SK-N-MC (cell line): Measurements from ENCODE around the gene NAGK.

ENCODE experiments used
- DNase-seq: peaks from one replicate; pipeline ENCODE4 v3.0.0-alpha.2; 2011; ENCODE audit warnings: low read depth, low spot score
- H3K27ac ChIP-seq: fragments of 200-600 bp; sonication (generic); 2 replicates; pipeline ENCODE4 v1.5.1; 2016; ENCODE audit warnings: mixed run types
- H3K36me3 ChIP-seq: fragments of 200-600 bp; sonication (generic); 2 replicates; pipeline ENCODE4 v1.6.1; 2017; ENCODE audit warnings: antibody characterized with exemption, low read length, mixed read lengths; ENCODE audit not compliant: insufficient read depth
- H3K4me3 ChIP-seq: fragments of 200-600 bp; sonication (generic); 2 replicates; pipeline ENCODE4 v1.5.1; 2016
- H3K9ac ChIP-seq: fragments of 200-600 bp; sonication (generic); 2 replicates; pipeline ENCODE4 v1.8.0; 2017; ENCODE audit warnings: mixed run types, mixed read lengths; ENCODE audit not compliant: insufficient read length
- H3K9me3 ChIP-seq: fragments of 200-600 bp; sonication (generic); 2 replicates; pipeline ENCODE4 v1.6.1; 2017; ENCODE audit warnings: low read depth, mild to moderate bottlenecking, antibody characterized with exemption, low read length, moderate library complexity, mixed read lengths
- EZH2 ChIP-seq: fragments of 200-600 bp; sonication (generic); IDR thresholded peaks from one replicate; pipeline ENCODE4 v1.6.1; 2017; ENCODE audit warnings: antibody characterized with exemption
- FOXP2 ChIP-seq: optimal IDR thresholded peaks from 2 replicates; pipeline ENCODE3; 2011; ENCODE audit warnings: mild to moderate bottlenecking, moderate library complexity; ENCODE audit not compliant: insufficient read depth; ENCODE audit errors: extremely low read length, control extremely low read depth
- POLR2AphosphoS5 ChIP-seq: IDR thresholded peaks from 2 replicates; pipeline ENCODE4 v1.6.1; 2012; ENCODE audit warnings: mild to moderate bottlenecking, low read depth, low read length, borderline replicate concordance

Gene NAGK

DNA sequence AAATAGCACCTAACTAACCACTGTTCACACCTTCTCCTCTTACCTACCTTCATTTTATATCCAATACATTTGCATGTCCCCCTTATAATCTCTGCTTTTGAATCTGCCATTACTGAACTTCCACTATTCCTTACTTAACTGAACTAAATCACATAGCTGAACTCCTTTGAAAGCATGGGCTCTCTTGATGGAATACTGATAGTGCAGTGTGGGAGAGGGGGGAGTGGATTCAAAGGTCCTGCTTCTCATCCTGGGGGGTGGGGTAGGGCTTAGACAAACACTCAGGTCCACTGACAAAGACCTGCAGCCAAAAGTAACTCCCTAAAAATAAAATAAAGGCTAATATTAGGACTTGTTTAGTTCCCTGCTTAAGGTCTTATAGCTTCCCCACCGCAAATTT, 53.0 kb downstream of the NAGK start:
- H3K9ac ChIP-seq = no peak overlapping the region
- no peak for DNase-seq
- peaks cover 3% of the 10 kb centered on the region; the same call in 1 of the 2 replicates for H3K36me3 ChIP-seq
- no peak overlapping the region for H3K4me3 ChIP-seq
- H3K27ac ChIP-seq = no peak overlapping the region
- H3K9me3 ChIP-seq = no peaks in the 10 kb centered on the region
- TF ChIP-seq FOXP2 (no peak), EZH2 (no peak), POLR2AphosphoS5 (no peak)

DNA sequence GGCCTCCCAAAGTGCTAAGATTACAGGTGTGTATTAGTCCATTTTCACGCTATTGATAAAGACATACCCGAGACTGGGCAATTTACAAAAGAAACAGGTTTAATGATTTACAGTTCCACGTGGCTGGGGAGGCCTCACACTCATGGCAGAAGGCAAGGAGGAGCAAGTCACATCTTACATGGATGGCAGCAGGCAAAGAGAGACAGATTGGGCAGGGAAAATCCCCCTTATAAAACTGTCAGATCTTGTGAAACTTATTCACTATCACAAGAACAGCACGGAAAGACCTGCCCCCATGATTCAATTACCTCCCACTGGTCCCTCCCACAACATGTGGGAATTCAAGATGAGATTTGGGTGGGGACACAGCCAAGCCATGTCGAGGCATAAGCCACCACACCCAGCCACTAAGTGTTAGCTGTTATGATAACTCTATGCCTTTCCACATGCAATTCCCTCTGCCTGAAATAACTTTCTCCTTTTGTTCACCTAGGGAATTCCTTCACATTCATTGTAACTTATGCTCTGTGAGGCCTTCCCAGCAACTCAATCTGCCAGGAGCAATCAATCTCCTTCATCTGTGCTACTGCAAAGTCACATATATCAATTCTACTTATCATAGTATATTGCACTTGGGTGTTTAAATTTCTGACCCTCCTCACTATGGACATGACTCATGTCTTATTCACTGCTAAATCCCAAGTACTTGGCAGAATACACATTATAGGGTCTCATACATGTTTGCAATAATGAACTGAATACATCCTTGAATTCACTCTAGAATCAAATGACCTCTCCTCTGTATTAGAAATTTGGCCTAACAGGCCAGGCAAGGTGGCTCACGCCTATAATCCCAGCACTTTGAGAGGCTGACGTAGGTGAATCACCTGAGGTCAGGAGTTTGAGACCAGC, 54.2 kb downstream of the NAGK start:
- Histone ChIP-seq H3K9ac (no peak overlapping the region), H3K27ac (no peak overlapping the region), H3K36me3 (peaks cover 3% of the 10 kb centered on the region; the same call in 1 of the 2 replicates), H3K4me3 (no peak overlapping the region), H3K9me3 (no peaks in the 10 kb centered on the region)
- TF ChIP-seq POLR2AphosphoS5 (no peak), FOXP2 (no peak), EZH2 (no peak)
- DNase-seq = no peak

DNA sequence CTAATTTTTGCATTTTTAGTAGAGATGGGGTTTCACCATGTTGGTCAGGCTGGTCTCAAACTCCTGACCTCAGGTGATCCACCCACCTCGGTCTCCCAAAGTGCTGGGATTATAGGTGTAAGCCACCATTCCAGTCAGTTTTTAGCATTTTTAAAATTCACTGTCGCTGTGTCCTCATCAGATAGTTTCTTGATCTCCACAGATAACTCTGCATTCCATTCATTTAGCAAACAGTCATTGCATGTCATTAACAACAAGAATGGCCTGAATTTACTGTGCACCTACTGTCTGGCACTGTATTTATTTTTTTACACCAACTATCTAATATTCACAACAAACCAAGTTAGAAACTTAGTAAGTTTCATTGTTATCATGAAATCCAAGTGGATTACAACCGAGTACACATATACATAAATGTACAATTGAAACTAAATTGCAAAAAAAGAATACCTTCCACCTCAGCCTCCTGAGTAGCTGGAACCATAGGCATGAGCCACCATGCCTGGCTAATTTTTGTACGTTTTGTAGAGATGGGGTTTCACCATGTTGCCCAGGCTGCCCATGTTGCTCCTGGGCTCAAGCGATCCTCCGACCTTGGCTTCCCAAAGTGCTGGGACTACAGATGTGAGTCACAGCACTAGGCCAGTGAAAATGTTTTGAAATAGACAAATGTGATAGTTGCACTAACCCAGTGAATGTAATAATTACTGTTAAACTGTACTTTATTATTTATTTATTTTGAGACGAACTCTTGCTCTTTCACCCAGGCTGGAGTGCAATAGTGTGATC, 57.3 kb downstream of the NAGK start:
- H3K4me3 ChIP-seq = no peak overlapping the region
- DNase-seq = no peak
- H3K9me3 ChIP-seq = no peaks in the 10 kb centered on the region
- TF ChIP-seq FOXP2 (no peak), POLR2AphosphoS5 (no peak), EZH2 (no peak)
- H3K36me3 ChIP-seq = no peaks in the 10 kb centered on the region; the same call in 1 of the 2 replicates
- no peak overlapping the region for H3K27ac ChIP-seq
- H3K9ac ChIP-seq = no peak overlapping the region

DNA sequence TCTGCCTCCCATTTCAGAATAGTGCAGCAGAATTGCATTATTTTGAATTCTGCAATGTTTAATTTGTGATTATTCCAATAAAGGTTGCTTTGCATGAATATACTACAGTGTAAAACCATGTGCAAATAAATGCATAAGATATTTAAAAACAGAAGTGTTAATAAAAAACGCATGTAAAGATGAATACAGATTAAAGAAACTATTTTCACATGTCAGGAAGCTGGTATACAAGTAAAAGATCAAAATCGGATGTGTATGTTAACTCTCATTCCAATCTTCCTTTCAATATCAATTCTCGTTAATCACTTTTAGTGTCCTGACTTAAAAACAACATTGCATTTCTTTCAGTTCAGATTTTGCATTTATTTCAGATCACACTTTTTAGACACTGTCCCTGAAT, 58.5 kb downstream of the NAGK start:
- no peaks in the 10 kb centered on the region; the same call in 1 of the 2 replicates for H3K36me3 ChIP-seq
- DNase-seq = no peak
- H3K9me3 ChIP-seq = no peaks in the 10 kb centered on the region
- no peak overlapping the region for H3K4me3 ChIP-seq
- TF ChIP-seq POLR2AphosphoS5 (no peak), EZH2 (no peak), FOXP2 (no peak)
- no peak overlapping the region for H3K27ac ChIP-seq
- no peak overlapping the region for H3K9ac ChIP-seq
